ENCODE data around the gene C1orf146. TPM values are rescaled to one million over a fixed set of nuclear protein-coding genes. Genes with fewer than 3 reads are reported as not detected.
"Not testable (repeated sequence)": the region's sequence is repeated elsewhere in the genome, so short reads cannot be mapped to it uniquely, and the experiment has no call there.

C1orf146 gene
- total RNA-seq, 1 experiment from 2014 or later = not detected

GRCh38 chr1:92281411-92281810 is 63.7 kb downstream of the C1orf146 start:
- H2AFZ ChIP-seq (ENCODE audit: low read length); H3K36me3 ChIP-seq (ENCODE audit: low read depth, low read length); H3K9me3 ChIP-seq (ENCODE audit: low read length); ATAC-seq; DNase-seq; BruUV-seq (replicated peaks); H3K79me2 ChIP-seq (ENCODE audit: low read length); H3K27ac ChIP-seq (ENCODE audit: low read length); CTCF ChIA-PET; H3K9ac ChIP-seq (ENCODE audit: low read length); H3K9me2 ChIP-seq (replicated peaks; ENCODE audit: low read length); H3K27me3 ChIP-seq (ENCODE audit: low read length); intact Hi-C loops (cut with micrococcal nuclease); H3F3A ChIP-seq (ENCODE audit: low read length, unreplicated experiment); H3K4me3 ChIP-seq (ENCODE audit: low read length); H3K4me1 ChIP-seq (ENCODE audit: insufficient read depth, low read length); H4K20me1 ChIP-seq (ENCODE audit: low read length); H3K4me2 ChIP-seq (ENCODE audit: low read length); POLR2A ChIA-PET (ENCODE audit: unreplicated experiment): not testable (repeated sequence)

GRCh38 chr1:92291372-92291999 is 73.8 kb downstream of the C1orf146 start:
- Histone ChIP-seq H3K9ac (ENCODE audit: low read length) (no peak overlapping the region), H3K79me2 (ENCODE audit: low read length) (no peaks in the 10 kb centered on the region), H3F3A (ENCODE audit: low read length, unreplicated experiment) (no peaks in the 10 kb centered on the region), H2AFZ (ENCODE audit: low read length) (no peak overlapping the region), H4K20me1 (ENCODE audit: low read length) (no peaks in the 10 kb centered on the region), H3K4me1 (ENCODE audit: insufficient read depth, low read length) (no peaks in the 10 kb centered on the region), H3K4me2 (ENCODE audit: low read length) (no peak overlapping the region), H3K27me3 (ENCODE audit: low read length) (no peaks in the 10 kb centered on the region), H3K4me3 (ENCODE audit: low read length) (no peak overlapping the region), H3K27ac (ENCODE audit: low read length) (no peak overlapping the region), H3K9me2 (replicated peaks; ENCODE audit: low read length) (no peaks in the 10 kb centered on the region), H3K36me3 (ENCODE audit: low read depth, low read length) (peaks cover 24% of the 10 kb centered on the region; the same call in 1 of the 2 replicates), H3K9me3 (ENCODE audit: low read length) (no peaks in the 10 kb centered on the region)
- ATAC-seq (peak; percentile 84), DNase-seq (peak; percentile 75)
- ChIA-PET POLR2A (ENCODE audit: unreplicated experiment) (no interaction called here), CTCF (interaction anchor here (0.5 to 1.3 kb wide), 8 partner anchors 19 to 557 kb away, joined by 3 to 19 read pairs (median 4); partner anchors contain the start of gene BTBD8)
- TF ChIP-seq CTCF (conservative IDR thresholded peaks at IDR 0.05; ENCODE audit: low read depth, low read length) (peak; percentile 89), EZH2 (IDR thresholded peaks at IDR 0.05; ENCODE audit: low read length, unreplicated experiment) (no peak), EZH2phosphoT487 (IDR thresholded peaks at IDR 0.05; ENCODE audit: borderline replicate concordance, low read length) (no peak)
- no TSS peak for BruUV-seq (replicated peaks)
- intact Hi-C loops (cut with micrococcal nuclease) = loop anchor here (1.0 to 10.0 kb wide), 3 partner anchors 294 to 787 kb away; partner anchors contain the start of gene CDC7

Other genes starting within 250 kb of the C1orf146 start
- gene EPHX4, start 187.9 kb upstream of the C1orf146 start, total RNA-seq (2014; rRNA removed) = 5.9 and 8.4 TPM in 2 replicates
- 0.91 TPM in 1 of 2 replicates, not detected in the other for gene SETSIP, start 142.5 kb upstream of the C1orf146 start, total RNA-seq (2014; rRNA removed)
- 2.1 and 3.9 TPM in 2 replicates for gene BTBD8, start 137.6 kb upstream of the C1orf146 start, total RNA-seq (2014; rRNA removed)
- 8.7 and 13.6 TPM in 2 replicates for gene GLMN, start 81.1 kb downstream of the C1orf146 start, total RNA-seq (2014; rRNA removed)
- gene RPAP2, start 81.1 kb downstream of the C1orf146 start, total RNA-seq (2014; rRNA removed) = 4.1 and 4.3 TPM in 2 replicates